ENCODE results near the gene NRGN. TPM values are rescaled to one million over a fixed set of nuclear protein-coding genes. Genes with fewer than 3 reads are reported as not detected.

NRGN gene
- total RNA-seq, 2 donors from 2014 or later = 12.0 to 12.2 TPM

DNA sequence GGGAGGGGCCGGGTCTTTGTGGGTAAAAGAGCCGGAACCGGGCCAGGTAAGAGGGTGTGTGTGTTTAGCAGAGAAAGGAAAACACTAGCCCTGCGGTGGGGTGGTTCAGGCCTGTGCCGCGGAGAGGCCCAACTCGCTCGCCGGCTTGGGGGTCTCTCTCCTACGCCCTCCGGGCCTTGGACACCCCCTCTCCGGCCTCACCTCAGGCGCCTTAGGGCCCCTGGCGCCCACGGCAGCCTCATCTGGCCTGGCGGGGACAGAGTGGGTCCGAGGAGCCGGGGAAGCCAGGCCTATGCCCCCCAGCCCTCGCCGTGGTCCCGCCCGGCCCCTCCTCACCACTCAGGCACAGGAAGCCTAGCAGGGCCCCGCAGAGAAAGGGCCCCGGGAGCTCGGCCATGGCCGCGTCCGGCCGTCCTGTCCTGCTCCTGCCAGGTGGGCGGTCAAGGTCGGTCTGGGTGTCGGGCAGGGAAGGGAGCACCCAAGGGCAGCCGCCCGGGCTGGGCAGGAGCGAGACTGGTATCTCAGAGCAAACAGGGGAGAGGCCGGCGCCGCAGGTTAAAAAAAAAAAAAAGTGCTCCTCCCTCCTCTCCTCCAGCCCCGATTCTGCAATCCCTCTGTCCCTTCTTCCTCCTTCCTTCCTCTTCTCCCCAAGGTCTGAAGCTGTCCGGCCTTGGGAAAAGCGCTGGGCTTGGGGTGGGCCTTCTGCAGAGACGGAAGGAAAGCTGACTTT lies 12.2 kb downstream of the NRGN start, which contains the start of gene VSIG2:
Gene VSIG2 (minus strand): TSS at position 515 of the 730 bp plus-strand sequence. CDS start 118 bp downstream, at position 397.
- ATAC-seq = no peak
- no peaks in the 10 kb centered on the region for H3K9me3 Mint-ChIP-seq
- DNase-seq (ENCODE audit: low spot score in 2 of 2) = no peak
- no peaks in the 10 kb centered on the region for H3K36me3 Mint-ChIP-seq
- no peak within 1 kb of the TSS for H3K27ac Mint-ChIP-seq

- Mint-ChIP-seq H3K9me3 (no peaks in the 10 kb centered on the region), H3K27ac (no peak overlapping the region), H3K36me3 (no peaks in the 10 kb centered on the region)
- ATAC-seq (peak in 1 of 2 donors; percentile 26), DNase-seq (ENCODE audit: low spot score in 2 of 2) (no peak)
Observed at GRCh38 chr11:124752471-124753102, 12.8 kb downstream of the NRGN start.

GRCh38 chr11:124753205-124753604 lies 13.5 kb downstream of the NRGN start:
- Mint-ChIP-seq H3K9me3 (no peaks in the 10 kb centered on the region), H3K36me3 (no peaks in the 10 kb centered on the region), H3K27ac (peak overlapping the region in 1 of 2 donors; percentile 14)
- ATAC-seq (no peak), DNase-seq (ENCODE audit: low spot score in 2 of 2) (no peak)

DNA sequence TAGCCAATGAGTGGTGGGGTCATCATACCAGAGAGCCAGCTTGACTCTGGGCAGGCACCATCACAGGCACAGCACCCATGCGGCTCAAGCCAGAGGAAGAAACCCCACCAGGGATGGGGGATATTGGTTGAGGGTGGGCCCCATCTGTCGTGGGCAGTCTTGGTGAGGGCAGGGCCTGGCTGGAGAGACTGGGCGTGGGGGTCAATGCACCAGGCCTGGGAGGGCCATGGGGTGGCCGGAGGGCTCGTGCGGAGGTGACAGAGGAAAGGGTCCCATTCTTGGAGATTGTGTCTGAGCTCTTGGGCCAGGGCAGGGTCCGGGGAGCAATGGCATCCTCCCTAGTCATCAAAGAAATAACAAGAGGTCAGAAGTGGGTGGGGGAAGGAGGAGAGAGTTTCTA lies 13.9 kb downstream of the NRGN start:
- no peak for ATAC-seq
- Mint-ChIP-seq H3K27ac (no peak overlapping the region), H3K36me3 (no peaks in the 10 kb centered on the region), H3K9me3 (no peaks in the 10 kb centered on the region)
- no peak for DNase-seq (ENCODE audit: low spot score in 2 of 2)

DNA sequence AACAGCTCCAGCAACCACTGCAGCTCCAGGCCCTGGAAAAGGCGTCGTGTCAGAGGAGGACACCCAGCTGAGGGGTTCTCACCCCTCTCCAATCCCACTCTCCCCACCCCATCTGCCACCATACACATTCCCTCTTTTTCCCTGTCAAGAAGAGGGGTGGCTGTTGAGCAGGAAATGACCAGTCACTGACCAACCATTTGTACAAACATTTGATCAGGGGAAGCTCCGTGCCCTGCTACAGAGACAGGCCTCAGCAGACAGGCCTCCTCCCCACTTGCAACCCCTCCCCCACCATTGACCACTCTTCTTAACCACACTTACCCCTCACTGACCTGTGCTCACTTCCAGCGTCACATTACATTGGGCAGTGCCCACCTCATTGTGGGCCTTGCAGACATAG lies 14.6 kb downstream of the NRGN start:
- no peak for DNase-seq (ENCODE audit: low spot score in 2 of 2)
- Mint-ChIP-seq H3K36me3 (no peaks in the 10 kb centered on the region), H3K9me3 (no peaks in the 10 kb centered on the region), H3K27ac (no peak overlapping the region)
- ATAC-seq = no peak

GRCh38 chr11:124754710-124755109 lies 15.0 kb downstream of the NRGN start:
- Mint-ChIP-seq H3K36me3 (no peaks in the 10 kb centered on the region), H3K27ac (no peak overlapping the region), H3K9me3 (no peaks in the 10 kb centered on the region)
- ATAC-seq (no peak), DNase-seq (ENCODE audit: low spot score in 2 of 2) (no peak)

DNA sequence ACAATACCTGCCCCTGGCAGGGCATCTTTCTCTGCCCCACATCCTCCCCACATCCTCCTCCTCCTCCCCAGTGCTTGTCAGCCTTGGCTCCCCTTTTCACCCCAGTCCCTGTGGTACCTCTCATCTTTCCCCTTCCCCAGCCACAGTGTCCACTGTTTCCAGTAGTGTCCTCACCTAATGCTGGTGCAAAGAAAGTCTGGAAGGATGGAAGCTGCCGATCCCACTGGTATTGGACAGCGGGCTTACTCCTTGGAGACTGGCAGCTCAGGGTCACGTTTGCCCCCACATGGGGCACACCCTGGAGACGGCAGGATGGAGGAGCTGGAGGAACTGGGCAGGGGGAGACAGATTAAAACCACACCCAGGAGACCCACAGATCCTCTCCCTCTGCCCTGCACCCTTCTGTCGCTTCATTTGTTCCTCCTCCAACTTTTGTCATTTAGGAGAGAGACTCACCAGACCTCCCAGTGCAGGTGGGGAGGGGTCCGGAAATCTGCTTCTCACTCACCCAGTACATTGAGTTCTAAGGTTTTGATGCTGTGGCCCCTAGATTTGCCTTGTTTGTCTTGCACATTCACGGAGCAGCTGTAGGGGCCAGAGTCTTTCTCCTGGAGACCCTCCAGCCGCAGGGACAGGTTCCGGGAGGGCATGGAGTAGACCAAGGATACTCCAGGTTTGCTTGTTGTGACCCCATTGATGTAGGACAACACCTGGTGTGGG lies 16.5 kb downstream of the NRGN start:
- Mint-ChIP-seq H3K36me3 (no peaks in the 10 kb centered on the region), H3K27ac (no peak overlapping the region), H3K9me3 (no peaks in the 10 kb centered on the region)
- DNase-seq (ENCODE audit: low spot score in 2 of 2) = no peak
- ATAC-seq = no peak

GRCh38 chr11:124756753-124757227 lies 17.0 kb downstream of the NRGN start:
- Mint-ChIP-seq H3K27ac (no peak overlapping the region), H3K9me3 (no peaks in the 10 kb centered on the region), H3K36me3 (no peaks in the 10 kb centered on the region)
- ATAC-seq (no peak), DNase-seq (ENCODE audit: low spot score in 2 of 2) (no peak)

DNA sequence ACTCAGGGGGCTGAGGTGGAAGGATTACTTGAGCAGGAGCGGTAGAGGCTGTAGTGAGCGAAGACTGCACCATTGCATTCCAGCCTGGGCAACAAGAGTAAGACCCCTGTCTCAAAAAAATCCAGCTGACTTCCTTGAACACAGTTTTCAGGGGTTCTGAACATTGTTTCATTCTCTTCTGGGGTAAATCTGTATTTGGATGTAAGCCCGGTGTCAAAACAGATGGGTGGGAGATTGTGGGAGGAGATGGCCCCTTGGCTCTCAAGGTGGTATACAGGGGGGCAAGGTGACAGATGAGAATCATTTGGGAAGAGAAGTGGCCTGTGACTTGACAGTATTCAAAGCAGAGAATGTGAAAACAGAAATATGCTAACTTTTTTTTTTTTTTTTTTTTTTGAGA lies 17.6 kb downstream of the NRGN start:
- no peaks in the 10 kb centered on the region for H3K36me3 Mint-ChIP-seq
- no peaks in the 10 kb centered on the region for H3K9me3 Mint-ChIP-seq
- no peak for ATAC-seq
- H3K27ac Mint-ChIP-seq = no peak overlapping the region
- no peak for DNase-seq (ENCODE audit: low spot score in 2 of 2)

GRCh38 chr11:124758355-124759265 lies 18.9 kb downstream of the NRGN start:
- no peaks in the 10 kb centered on the region for H3K9me3 Mint-ChIP-seq
- H3K27ac Mint-ChIP-seq = no peak overlapping the region
- DNase-seq (ENCODE audit: low spot score in 2 of 2) = peak in 1 of 2 donors; percentile 77
- ATAC-seq = peak; percentile 62 to 67
- no peaks in the 10 kb centered on the region for H3K36me3 Mint-ChIP-seq

- no peaks in the 10 kb centered on the region for H3K9me3 Mint-ChIP-seq
- no peak for DNase-seq (ENCODE audit: low spot score in 2 of 2)
- no peaks in the 10 kb centered on the region for H3K36me3 Mint-ChIP-seq
- no peak overlapping the region for H3K27ac Mint-ChIP-seq
- ATAC-seq = no peak
Observed at GRCh38 chr11:124759266-124760204, 19.8 kb downstream of the NRGN start.

GRCh38 chr11:124760205-124760652 lies 20.5 kb downstream of the NRGN start:
- no peaks in the 10 kb centered on the region for H3K36me3 Mint-ChIP-seq
- DNase-seq (ENCODE audit: low spot score in 2 of 2) (no peak), ATAC-seq (no peak)
- no peak overlapping the region for H3K27ac Mint-ChIP-seq
- H3K9me3 Mint-ChIP-seq = no peaks in the 10 kb centered on the region

DNA sequence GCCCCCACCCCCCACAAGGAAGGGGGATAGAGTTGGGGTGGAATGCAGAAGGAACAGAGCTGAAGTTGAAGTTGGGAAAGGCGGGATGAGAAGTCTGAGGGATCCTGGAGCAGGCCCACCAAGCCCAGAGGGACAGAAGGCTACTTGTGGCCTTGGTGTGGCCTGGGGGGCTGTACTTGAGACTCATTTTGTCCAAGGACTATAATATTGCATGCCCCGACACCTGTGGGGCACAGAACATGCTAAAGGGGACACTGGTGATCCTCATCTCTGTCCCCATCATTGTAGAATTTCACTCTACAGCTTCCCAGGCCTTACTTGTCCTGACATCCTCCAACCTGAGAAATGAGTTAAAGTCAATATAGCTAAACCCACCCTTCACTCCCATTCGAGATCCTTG lies 21.1 kb downstream of the NRGN start:
- Mint-ChIP-seq H3K9me3 (no peaks in the 10 kb centered on the region), H3K36me3 (no peaks in the 10 kb centered on the region), H3K27ac (no peak overlapping the region)
- ATAC-seq (no peak), DNase-seq (ENCODE audit: low spot score in 2 of 2) (no peak)

DNA sequence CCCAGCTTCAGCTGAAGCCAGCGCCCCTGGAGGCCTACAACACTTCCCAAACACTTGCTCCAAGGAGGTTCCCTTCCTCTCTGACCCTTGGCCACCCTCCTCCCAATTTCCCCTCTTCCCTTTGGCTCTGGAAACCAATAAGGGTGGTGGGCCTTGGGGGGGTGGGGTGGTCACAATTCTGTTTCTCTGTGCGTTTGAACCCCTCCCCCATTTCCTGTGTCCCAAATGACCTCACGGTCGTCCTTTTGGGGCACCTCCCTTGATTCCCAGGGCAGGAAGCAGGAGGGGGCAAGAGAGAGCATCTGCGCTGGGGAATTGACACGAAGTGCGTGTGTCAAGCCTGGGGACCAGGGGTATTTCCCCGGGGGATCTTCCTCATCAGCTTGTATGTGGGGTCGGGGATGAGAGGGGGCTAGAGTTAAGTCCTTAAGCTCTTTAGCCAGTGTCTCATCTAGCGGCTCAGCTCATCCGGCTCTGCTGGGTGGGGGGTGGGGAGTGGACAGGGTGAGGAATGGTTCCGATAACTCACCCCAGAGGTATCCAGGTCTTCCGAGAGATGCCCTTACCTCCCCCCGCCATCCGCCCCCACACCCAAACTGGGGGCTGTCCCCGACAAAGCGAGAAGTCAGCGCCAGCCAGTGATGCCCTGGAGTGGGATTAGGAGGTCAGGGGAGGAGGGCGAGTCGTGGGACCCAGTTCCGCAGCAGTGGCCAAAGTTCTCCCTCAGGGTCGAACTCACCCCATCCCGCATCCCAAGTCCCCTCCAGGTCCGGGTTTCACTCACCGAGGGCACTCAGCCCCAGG lies 21.8 kb downstream of the NRGN start:
- Mint-ChIP-seq H3K9me3 (no peaks in the 10 kb centered on the region), H3K27ac (no peak overlapping the region), H3K36me3 (no peaks in the 10 kb centered on the region)
- ATAC-seq (peak in 1 of 2 donors; percentile 8), DNase-seq (ENCODE audit: low spot score in 2 of 2) (no peak)

Data from activated naive CD4-positive, alpha-beta T cell treated with anti-CD3 and anti-CD28 coated beads, Interleukin-2, amount 50 U/mL, for 72 hours (primary cell).